GM23338 (cell line): ENCODE results near the gene RYR3. TPM values are rescaled to one million over a fixed set of nuclear protein-coding genes. Genes with fewer than 3 reads are reported as not detected.

Experiments
- ATAC-seq: fragments of 200-7000 bp; cut with Tn5 transposase; 3 replicates; pipeline ENCODE4 v1.9.1; 2020
- DNase-seq: peaks from one replicate; pipeline ENCODE4 v3.0.0-alpha.2; 2015; ENCODE audit warnings: low spot score
- H2AFZ ChIP-seq: fragments of 200-600 bp; sonication (generic); 2 replicates; pipeline ENCODE4 v1.8.0; 2016; ENCODE audit warnings: antibody characterized with exemption, mild to moderate bottlenecking, moderate library complexity
- H3F3A ChIP-seq: fragments of 200-600 bp; sonication (generic); replicated peaks from 2 replicates; pipeline ENCODE4 v1.8.0; 2017; ENCODE audit warnings: antibody characterized with exemption, mixed run types, low read depth
- H3K27ac ChIP-seq: fragments of 200-600 bp; sonication (generic); 2 replicates; pipeline ENCODE4 v1.6.1; 2016; ENCODE audit warnings: low read depth
- H3K27me3 ChIP-seq: fragments of 200-600 bp; sonication (generic); 2 replicates; pipeline ENCODE4 v1.8.0; 2016; ENCODE audit warnings: mild to moderate bottlenecking, mixed run types, moderate library complexity; ENCODE audit not compliant: insufficient read depth
- H3K36me3 ChIP-seq: fragments of 200-600 bp; sonication (generic); 2 replicates; pipeline ENCODE4 v1.8.0; 2016; ENCODE audit warnings: mild to moderate bottlenecking; ENCODE audit not compliant: insufficient read depth
- H3K4me1 ChIP-seq: fragments of 200-600 bp; sonication (generic); 2 replicates; pipeline ENCODE4 v1.8.0; 2016; ENCODE audit warnings: mild to moderate bottlenecking, moderate library complexity; ENCODE audit not compliant: insufficient read depth
- H3K4me2 ChIP-seq: fragments of 200-600 bp; sonication (generic); 2 replicates; pipeline ENCODE4 v1.7.1; 2017; ENCODE audit warnings: mixed run types
- H3K4me3 ChIP-seq: fragments of 200-600 bp; sonication (generic); 2 replicates; pipeline ENCODE4 v1.6.1; 2016; ENCODE audit warnings: mixed run types
- H3K79me2 ChIP-seq: fragments of 200-600 bp; sonication (generic); replicated peaks from 2 replicates; pipeline ENCODE4 v1.8.0; 2017; ENCODE audit warnings: mild to moderate bottlenecking; ENCODE audit not compliant: insufficient read depth
- H3K9me2 ChIP-seq: fragments of 200-600 bp; sonication (generic); 2 replicates; pipeline ENCODE4 v1.8.0; 2017; ENCODE audit not compliant: insufficient read depth
- H4K20me1 ChIP-seq: fragments of 200-600 bp; sonication (generic); replicated peaks from 2 replicates; pipeline ENCODE4 v1.8.0; 2017; ENCODE audit warnings: mild to moderate bottlenecking; ENCODE audit not compliant: insufficient read depth
- H3K27ac Mint-ChIP-seq: 2 replicates; pipeline ENCODE4 v1.8.0; 2020; ENCODE audit warnings: inconsistent platforms, mild to moderate bottlenecking, moderate library complexity, mixed read lengths
- H3K27me3 Mint-ChIP-seq: 3 replicates; pipeline ENCODE4 v1.8.0; 2022; ENCODE audit warnings: low read depth, mild to moderate bottlenecking, moderate library complexity, mixed read lengths, inconsistent platforms; ENCODE audit not compliant: insufficient read depth, poor library complexity
- H3K36me3 Mint-ChIP-seq: 3 replicates; pipeline ENCODE4 v1.8.0; 2021; ENCODE audit warnings: low read depth, mild to moderate bottlenecking, inconsistent platforms, moderate library complexity, mixed read lengths
- H3K4me1 Mint-ChIP-seq: 3 replicates; pipeline ENCODE4 v1.8.0; 2020; ENCODE audit warnings: mild to moderate bottlenecking, inconsistent platforms, mixed read lengths
- H3K4me3 Mint-ChIP-seq: 3 replicates; pipeline ENCODE4 v1.8.0; 2021; ENCODE audit warnings: moderate library complexity, mild to moderate bottlenecking, inconsistent platforms, mixed read lengths
- H3K9me3 Mint-ChIP-seq: 3 replicates; pipeline ENCODE4 v1.8.0; 2020; ENCODE audit warnings: moderate library complexity, mild to moderate bottlenecking, inconsistent platforms, mixed read lengths
- CREB1 ChIP-seq: fragments of 250-450 bp; sonication (Bioruptor Pico); IDR thresholded peaks from 2 replicates; pipeline ENCODE4 v1.5.0; 2020; ENCODE audit warnings: low read depth, mild to moderate bottlenecking, moderate library complexity
- EZH2phosphoT487 ChIP-seq: fragments of 200-600 bp; sonication (generic); IDR thresholded peaks from one replicate; pipeline ENCODE4 v1.8.1; 2018; ENCODE audit warnings: antibody characterized with exemption; ENCODE audit not compliant: unreplicated experiment
- JUNB ChIP-seq: IDR thresholded peaks from one replicate; pipeline ENCODE4 v1.6.1; 2016; ENCODE audit warnings: antibody characterized with exemption; ENCODE audit not compliant: unreplicated experiment
- NANOG ChIP-seq: IDR thresholded peaks from 2 replicates; pipeline ENCODE4 v1.6.1; 2016; ENCODE audit warnings: antibody characterized with exemption, borderline replicate concordance
- POLR2AphosphoS5 ChIP-seq: IDR thresholded peaks from 2 replicates; pipeline ENCODE4 v1.6.1; 2016; ENCODE audit warnings: antibody characterized with exemption, low read depth
- STAT1 ChIP-seq: IDR thresholded peaks from one replicate; pipeline ENCODE4 v1.6.1; 2016; ENCODE audit warnings: antibody characterized with exemption; ENCODE audit not compliant: unreplicated experiment
- polyA plus RNA-seq: library from polyadenylated mRNA; unstranded; fragments of >200 nt; fragmentation: Nextera tagmentation; extraction: Ambion mirVana; gene quantifications from 2 replicates; pipeline ENCODE4 v1.2.1, GENCODE V29; 2016
- total RNA-seq: library from RNA; depleted of rRNA; stranded (reverse); fragments of >200 nt; shearing (Covaris generic); gene quantifications from 2 replicates; pipeline ENCODE4 v1.2.3, GENCODE V29; 2014
- TF ChIP-seq, protein P1 (sequence below): IDR thresholded peaks from one replicate; pipeline ENCODE4 v1.6.1; 2018; ENCODE audit warnings: antibody characterized with exemption; ENCODE audit not compliant: unreplicated experiment
- TF ChIP-seq, protein P2 (sequence below): IDR thresholded peaks from 2 replicates; pipeline ENCODE4 v1.6.1; 2016; ENCODE audit warnings: antibody characterized with exemption
- TF ChIP-seq, protein P3 (sequence below), 2 experiments: fragments of 200-600 bp in 1 of 2; sonication (generic) in 1 of 2; conservative IDR thresholded peaks; 2 replicates each; pipeline versions ENCODE4 v1.5.1 to v1.6.1; 2016 to 2017; ENCODE audit warnings: antibody characterized with exemption in 2 of 2, low read depth in 2 of 2, mild to moderate bottlenecking in 2 of 2, moderate library complexity in 1 of 2

Gene RYR3
- total and polyA plus RNA-seq, 2 experiments from 2014 or later: 1.1 to 1.2 TPM

DNA sequence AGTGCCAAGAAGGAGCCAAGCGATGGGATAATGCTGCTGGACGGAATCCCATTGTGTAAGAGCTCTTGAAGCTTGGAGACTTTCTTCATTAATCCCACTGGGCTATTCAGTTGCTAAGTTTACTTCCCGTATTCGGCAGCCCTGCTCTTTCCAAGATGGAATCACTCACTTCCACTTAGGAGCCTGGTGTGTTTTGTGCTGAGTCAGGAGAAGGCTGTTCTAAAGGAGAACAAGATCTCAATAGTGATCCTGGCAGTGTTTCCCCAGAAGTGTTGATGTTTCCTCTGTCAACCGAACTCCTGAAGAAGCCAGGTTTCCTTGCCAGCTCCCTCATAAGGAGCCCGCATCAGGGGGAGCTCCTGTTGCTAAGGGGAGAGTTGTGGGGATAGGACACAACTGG, 387.4 kb downstream of the RYR3 start:
- H3K9me3 Mint-ChIP-seq: no peaks in the 10 kb centered on the region
- H3K27ac Mint-ChIP-seq: no peak overlapping the region

DNA sequence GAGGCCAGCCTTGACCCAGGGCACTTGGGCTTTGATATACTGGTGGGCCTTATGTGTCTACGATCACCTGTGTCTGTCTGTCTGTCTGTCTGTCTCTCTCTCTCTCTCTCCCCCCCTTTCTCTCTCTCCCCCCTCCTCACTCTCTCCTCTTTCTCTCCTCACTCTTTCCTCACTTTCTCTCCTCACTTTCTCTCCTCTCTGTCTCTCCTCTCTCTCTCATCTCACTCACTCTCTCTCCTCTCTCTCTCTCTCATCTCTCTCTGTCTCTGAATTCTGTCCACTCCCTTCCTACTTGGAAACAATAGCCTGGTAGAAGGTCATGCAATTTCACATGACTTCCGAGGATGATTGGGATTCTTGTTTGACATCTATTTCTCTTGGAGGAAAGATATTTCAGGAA, 388.4 kb downstream of the RYR3 start:
- peaks cover 13% of the 10 kb centered on the region for H3K4me1 Mint-ChIP-seq
- Histone ChIP-seq H3K4me3 (no peak overlapping the region), H3K36me3 (no peaks in the 10 kb centered on the region), H3K79me2 (no peaks in the 10 kb centered on the region), H3K27me3 (no peaks in the 10 kb centered on the region), H3F3A (no peaks in the 10 kb centered on the region; the same call in 1 of the 2 replicates), H3K4me1 (no peaks in the 10 kb centered on the region), H4K20me1 (no peaks in the 10 kb centered on the region), H3K4me2 (no peak overlapping the region), H3K9me2 (no peaks in the 10 kb centered on the region), H3K27ac (no peak overlapping the region), H2AFZ (no peak overlapping the region)
- peaks cover 4% of the 10 kb centered on the region for H3K27me3 Mint-ChIP-seq
- no peak for ATAC-seq
- H3K4me3 Mint-ChIP-seq: no peak overlapping the region
- no peaks in the 10 kb centered on the region for H3K9me3 Mint-ChIP-seq
- no peak for DNase-seq
- H3K36me3 Mint-ChIP-seq: no peaks in the 10 kb centered on the region; the same call in 2 of the 3 replicates
- no peak overlapping the region for H3K27ac Mint-ChIP-seq
- TF ChIP-seq JUNB: no peak
- no peak for TF ChIP-seq NANOG
- TF ChIP-seq, protein P1, sequence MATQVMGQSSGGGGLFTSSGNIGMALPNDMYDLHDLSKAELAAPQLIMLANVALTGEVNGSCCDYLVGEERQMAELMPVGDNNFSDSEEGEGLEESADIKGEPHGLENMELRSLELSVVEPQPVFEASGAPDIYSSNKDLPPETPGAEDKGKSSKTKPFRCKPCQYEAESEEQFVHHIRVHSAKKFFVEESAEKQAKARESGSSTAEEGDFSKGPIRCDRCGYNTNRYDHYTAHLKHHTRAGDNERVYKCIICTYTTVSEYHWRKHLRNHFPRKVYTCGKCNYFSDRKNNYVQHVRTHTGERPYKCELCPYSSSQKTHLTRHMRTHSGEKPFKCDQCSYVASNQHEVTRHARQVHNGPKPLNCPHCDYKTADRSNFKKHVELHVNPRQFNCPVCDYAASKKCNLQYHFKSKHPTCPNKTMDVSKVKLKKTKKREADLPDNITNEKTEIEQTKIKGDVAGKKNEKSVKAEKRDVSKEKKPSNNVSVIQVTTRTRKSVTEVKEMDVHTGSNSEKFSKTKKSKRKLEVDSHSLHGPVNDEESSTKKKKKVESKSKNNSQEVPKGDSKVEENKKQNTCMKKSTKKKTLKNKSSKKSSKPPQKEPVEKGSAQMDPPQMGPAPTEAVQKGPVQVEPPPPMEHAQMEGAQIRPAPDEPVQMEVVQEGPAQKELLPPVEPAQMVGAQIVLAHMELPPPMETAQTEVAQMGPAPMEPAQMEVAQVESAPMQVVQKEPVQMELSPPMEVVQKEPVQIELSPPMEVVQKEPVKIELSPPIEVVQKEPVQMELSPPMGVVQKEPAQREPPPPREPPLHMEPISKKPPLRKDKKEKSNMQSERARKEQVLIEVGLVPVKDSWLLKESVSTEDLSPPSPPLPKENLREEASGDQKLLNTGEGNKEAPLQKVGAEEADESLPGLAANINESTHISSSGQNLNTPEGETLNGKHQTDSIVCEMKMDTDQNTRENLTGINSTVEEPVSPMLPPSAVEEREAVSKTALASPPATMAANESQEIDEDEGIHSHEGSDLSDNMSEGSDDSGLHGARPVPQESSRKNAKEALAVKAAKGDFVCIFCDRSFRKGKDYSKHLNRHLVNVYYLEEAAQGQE: no peak
- no peak for TF ChIP-seq POLR2AphosphoS5

More for the DNA sequence above, 387.4 kb downstream of the RYR3 start:
- Mint-ChIP-seq H3K4me1 (peaks cover 13% of the 10 kb centered on the region), H3K36me3 (no peaks in the 10 kb centered on the region; the same call in 2 of the 3 replicates), H3K4me3 (no peak overlapping the region), H3K27me3 (peaks cover 5% of the 10 kb centered on the region)
- no peak overlapping the region for H2AFZ ChIP-seq
- no peak for DNase-seq
- ATAC-seq: no peak
- no peaks in the 10 kb centered on the region for H4K20me1 ChIP-seq
- H3K9me2 ChIP-seq: no peaks in the 10 kb centered on the region
- no peak overlapping the region for H3K4me3 ChIP-seq
- H3K27me3 ChIP-seq: no peaks in the 10 kb centered on the region
- H3K4me2 ChIP-seq: no peak overlapping the region
- no peaks in the 10 kb centered on the region for H3K36me3 ChIP-seq
- TF ChIP-seq CREB1 (CRISPR knock-in tag) (no peak), JUNB (no peak), STAT1 (no peak), EZH2phosphoT487 (no peak), NANOG (no peak)
- TF ChIP-seq, protein P2, sequence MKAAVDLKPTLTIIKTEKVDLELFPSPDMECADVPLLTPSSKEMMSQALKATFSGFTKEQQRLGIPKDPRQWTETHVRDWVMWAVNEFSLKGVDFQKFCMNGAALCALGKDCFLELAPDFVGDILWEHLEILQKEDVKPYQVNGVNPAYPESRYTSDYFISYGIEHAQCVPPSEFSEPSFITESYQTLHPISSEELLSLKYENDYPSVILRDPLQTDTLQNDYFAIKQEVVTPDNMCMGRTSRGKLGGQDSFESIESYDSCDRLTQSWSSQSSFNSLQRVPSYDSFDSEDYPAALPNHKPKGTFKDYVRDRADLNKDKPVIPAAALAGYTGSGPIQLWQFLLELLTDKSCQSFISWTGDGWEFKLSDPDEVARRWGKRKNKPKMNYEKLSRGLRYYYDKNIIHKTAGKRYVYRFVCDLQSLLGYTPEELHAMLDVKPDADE: no peak
- TF ChIP-seq, protein P3, sequence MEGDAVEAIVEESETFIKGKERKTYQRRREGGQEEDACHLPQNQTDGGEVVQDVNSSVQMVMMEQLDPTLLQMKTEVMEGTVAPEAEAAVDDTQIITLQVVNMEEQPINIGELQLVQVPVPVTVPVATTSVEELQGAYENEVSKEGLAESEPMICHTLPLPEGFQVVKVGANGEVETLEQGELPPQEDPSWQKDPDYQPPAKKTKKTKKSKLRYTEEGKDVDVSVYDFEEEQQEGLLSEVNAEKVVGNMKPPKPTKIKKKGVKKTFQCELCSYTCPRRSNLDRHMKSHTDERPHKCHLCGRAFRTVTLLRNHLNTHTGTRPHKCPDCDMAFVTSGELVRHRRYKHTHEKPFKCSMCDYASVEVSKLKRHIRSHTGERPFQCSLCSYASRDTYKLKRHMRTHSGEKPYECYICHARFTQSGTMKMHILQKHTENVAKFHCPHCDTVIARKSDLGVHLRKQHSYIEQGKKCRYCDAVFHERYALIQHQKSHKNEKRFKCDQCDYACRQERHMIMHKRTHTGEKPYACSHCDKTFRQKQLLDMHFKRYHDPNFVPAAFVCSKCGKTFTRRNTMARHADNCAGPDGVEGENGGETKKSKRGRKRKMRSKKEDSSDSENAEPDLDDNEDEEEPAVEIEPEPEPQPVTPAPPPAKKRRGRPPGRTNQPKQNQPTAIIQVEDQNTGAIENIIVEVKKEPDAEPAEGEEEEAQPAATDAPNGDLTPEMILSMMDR (conservative IDR thresholded peaks at IDR 0.05; ENCODE audit: low read depth in 2 of 2): no peak
- H3K79me2 ChIP-seq: no peaks in the 10 kb centered on the region
- no peaks in the 10 kb centered on the region; the same call in 1 of the 2 replicates for H3F3A ChIP-seq
- H3K4me1 ChIP-seq: no peaks in the 10 kb centered on the region
- no peak overlapping the region for H3K27ac ChIP-seq
